ENCODE measurements around the gene DOLPP1. TPM values are rescaled to one million over a fixed set of nuclear protein-coding genes. Genes with fewer than 3 reads are reported as not detected.
"Not testable (repeated sequence)": the region's sequence is repeated elsewhere in the genome, so short reads cannot be mapped to it uniquely, and the experiment has no call there.

DOLPP1 gene
- total RNA-seq, 2 donors from 2014 or later, result 30.1 to 30.4 TPM

DNA sequence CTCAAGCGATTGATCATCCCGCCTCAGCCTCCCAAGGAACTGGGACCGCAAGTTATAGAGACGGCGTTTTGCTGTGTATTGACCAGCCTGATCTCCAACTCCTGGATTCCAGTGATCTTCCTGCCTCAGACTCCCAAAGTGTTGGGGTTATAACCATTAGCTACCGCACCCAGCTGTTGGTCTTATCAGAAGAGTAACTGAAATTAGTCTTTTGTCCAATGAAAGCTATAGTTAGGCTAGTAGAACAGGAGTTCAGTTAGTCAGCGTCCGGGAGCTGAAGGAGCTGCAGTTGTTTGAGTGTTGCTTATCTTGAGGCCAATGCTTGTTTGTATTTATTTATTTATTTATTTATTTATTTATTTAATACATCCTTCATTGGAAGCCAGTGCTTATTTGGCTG lies 47.7 kb upstream of the DOLPP1 start:
- WGBS, 2 experiments (ENCODE audit: insufficient coverage in 1 of 2, insufficient read length in 1 of 2), result 88 to 95% methylated on average over 5 to 8 of the region's 8 CpGs
- no peak for TF ChIP-seq CTCF (conservative IDR thresholded peaks at IDR 0.05)
- H3K4me1 Mint-ChIP-seq, result peaks cover 18% of the 10 kb centered on the region
- H3K27me3 Mint-ChIP-seq (ENCODE audit: insufficient read depth), result no peaks in the 10 kb centered on the region
- H3K4me3 Mint-ChIP-seq, result no peak overlapping the region
- H3K27ac Mint-ChIP-seq, result no peak overlapping the region
- Histone ChIP-seq H3K4me3 (ENCODE audit: low read length) (no peak overlapping the region), H3K9ac (ENCODE audit: extremely low read depth, low read length, poor library complexity, severe bottlenecking) (no peak overlapping the region), H3K36me3 (ENCODE audit: control insufficient read depth, insufficient read depth, low read length) (no peaks in the 10 kb centered on the region), H3K27me3 (ENCODE audit: control insufficient read depth, insufficient read depth, low read length, poor library complexity, severe bottlenecking) (no peaks in the 10 kb centered on the region), H3K4me1 (ENCODE audit: control insufficient read depth, insufficient read depth, low read length) (peaks cover 7% of the 10 kb centered on the region), H3K9me3 (ENCODE audit: control insufficient read depth, low read length) (no peaks in the 10 kb centered on the region), H3K27ac (ENCODE audit: low read depth, low read length) (no peak overlapping the region)
- no peak for DNase-seq
- H3K36me3 Mint-ChIP-seq (ENCODE audit: low read depth), result no peaks in the 10 kb centered on the region
- no peaks in the 10 kb centered on the region for H3K9me3 Mint-ChIP-seq

GRCh38 chr9:129035838-129036237 lies 45.1 kb upstream of the DOLPP1 start:
- H3K9ac ChIP-seq (ENCODE audit: extremely low read depth, low read length, poor library complexity, severe bottlenecking); H3K27me3 Mint-ChIP-seq (ENCODE audit: insufficient read depth); H3K27me3 ChIP-seq (ENCODE audit: control insufficient read depth, insufficient read depth, low read length, poor library complexity, severe bottlenecking); H3K9me3 Mint-ChIP-seq; H3K9me3 ChIP-seq (ENCODE audit: control insufficient read depth, low read length); H3K4me1 ChIP-seq (ENCODE audit: control insufficient read depth, insufficient read depth, low read length); H3K36me3 ChIP-seq (ENCODE audit: control insufficient read depth, insufficient read depth, low read length); DNase-seq; H3K36me3 Mint-ChIP-seq (ENCODE audit: low read depth): not testable (repeated sequence)
- Mint-ChIP-seq H3K4me1 (peaks cover 18% of the 10 kb centered on the region), H3K27ac (peak overlapping the region; percentile 69), H3K4me3 (peak overlapping the region; percentile 97)
- H3K27ac ChIP-seq (ENCODE audit: low read depth, low read length), result peak overlapping the region; percentile 6
- peak overlapping the region; percentile 65 for H3K4me3 ChIP-seq (ENCODE audit: low read length)
- WGBS, 2 experiments (ENCODE audit: insufficient coverage in 1 of 2, insufficient read length in 1 of 2), result 80 to 81% methylated on average over 13 of the region's 13 CpGs

DNA sequence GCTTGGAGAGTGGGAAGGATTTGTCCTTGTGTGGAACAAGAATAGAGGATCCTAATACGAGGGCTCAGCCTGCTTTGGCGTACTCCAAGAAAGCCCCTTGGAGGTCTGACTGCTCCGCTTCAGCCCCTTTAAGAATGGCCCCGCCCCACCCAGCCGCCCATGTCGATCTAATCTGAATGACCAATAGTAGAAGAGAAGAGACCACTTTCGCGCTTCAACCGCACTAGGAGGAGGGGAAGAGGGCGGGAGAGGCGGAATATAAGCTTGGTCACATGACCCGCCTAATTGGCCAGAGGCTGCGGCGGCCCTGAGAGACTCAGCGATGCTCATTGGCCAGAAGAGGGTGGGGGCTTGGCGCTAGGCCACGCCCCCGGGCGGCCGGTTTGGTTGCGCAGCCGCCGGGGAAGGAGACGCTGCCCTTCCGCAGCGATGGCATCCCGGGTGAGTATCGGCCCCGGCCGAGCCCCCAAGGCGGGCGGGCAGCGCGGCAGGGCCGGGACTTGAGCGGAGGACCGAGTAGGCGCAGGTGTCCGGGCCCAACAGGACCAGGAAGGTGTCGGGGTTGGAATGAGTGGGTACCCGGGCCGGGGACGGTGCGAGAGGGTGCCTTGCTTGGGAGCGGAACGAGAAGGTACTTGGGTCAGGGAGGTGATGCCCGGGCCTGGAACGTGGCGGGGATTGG lies 44.5 kb upstream of the DOLPP1 start, which contains the start of gene MIGA2:
Gene MIGA2, plus strand, starts transcription at position 386 of the 682 bp plus-strand sequence. CDS start 3,969 bp downstream, outside the sequence.
- no peaks in the 10 kb centered on the region for H3K9me3 ChIP-seq (ENCODE audit: control insufficient read depth, low read length)
- peaks cover 7% of the 10 kb centered on the region for H3K4me1 ChIP-seq (ENCODE audit: control insufficient read depth, insufficient read depth, low read length)
- Mint-ChIP-seq H3K4me3 (peak within 1 kb of the TSS; percentile 97), H3K36me3 (ENCODE audit: low read depth) (peaks cover 4% of the 10 kb centered on the region), H3K27ac (peak within 1 kb of the TSS; percentile 87), H3K9me3 (no peaks in the 10 kb centered on the region), H3K4me1 (peaks cover 18% of the 10 kb centered on the region), H3K27me3 (ENCODE audit: insufficient read depth) (no peaks in the 10 kb centered on the region)
- peaks cover 7% of the 10 kb centered on the region for H3K36me3 ChIP-seq (ENCODE audit: control insufficient read depth, insufficient read depth, low read length)
- DNase-seq, result peak; percentile 99
- H3K4me3 ChIP-seq (ENCODE audit: low read length), result peak within 1 kb of the TSS; percentile 91
- H3K27me3 ChIP-seq (ENCODE audit: control insufficient read depth, insufficient read depth, low read length, poor library complexity, severe bottlenecking), result no peaks in the 10 kb centered on the region
- peak within 1 kb of the TSS; percentile 6 for H3K27ac ChIP-seq (ENCODE audit: low read depth, low read length)
- peak within 1 kb of the TSS; percentile 59 for H3K9ac ChIP-seq (ENCODE audit: extremely low read depth, low read length, poor library complexity, severe bottlenecking)
- TF ChIP-seq CTCF (conservative IDR thresholded peaks at IDR 0.05), result no peak
- 1 to 3% methylated on average over 21 to 49 of the region's 49 CpGs for WGBS, 2 experiments (ENCODE audit: insufficient coverage in 1 of 2, insufficient read length in 1 of 2)
